HG02623 (cell line): ENCODE data around the gene PROSER2.

Source experiments
- ATAC-seq: cut with Tn5 transposase; IDR thresholded peaks from one replicate; pipeline ENCODE4 v1.9.1; 2021; ENCODE audit warnings: moderate library complexity; ENCODE audit not compliant: unreplicated experiment

Gene PROSER2

GRCh38 chr10:11865561-11865960 is 42.4 kb downstream of the PROSER2 start:
- no peak for ATAC-seq

GRCh38 chr10:11866199-11866925 is 43.2 kb downstream of the PROSER2 start:
- no peak for ATAC-seq

GRCh38 chr10:11869219-11869618 is 46.1 kb downstream of the PROSER2 start:
- no peak for ATAC-seq

- ATAC-seq, result no peak
Observed at GRCh38 chr10:11869743-11870460, 46.7 kb downstream of the PROSER2 start.

GRCh38 chr10:11870461-11870780 is 47.3 kb downstream of the PROSER2 start:
- ATAC-seq, result no peak

GRCh38 chr10:11870900-11871400 is 47.8 kb downstream of the PROSER2 start:
- no peak for ATAC-seq

- no peak for ATAC-seq
Observed at GRCh38 chr10:11871466-11871865, 48.3 kb downstream of the PROSER2 start.

- ATAC-seq, result no peak
Observed at GRCh38 chr10:11874568-11875493, 51.7 kb downstream of the PROSER2 start.

- no peak for ATAC-seq
Observed at GRCh38 chr10:11875494-11876281, 52.5 kb downstream of the PROSER2 start.

GRCh38 chr10:11876324-11876723 is 53.2 kb downstream of the PROSER2 start:
- no peak for ATAC-seq

GRCh38 chr10:11876805-11877590 is 53.8 kb downstream of the PROSER2 start:
- ATAC-seq, result no peak

- ATAC-seq, result no peak
Observed at GRCh38 chr10:11877591-11877905, 54.4 kb downstream of the PROSER2 start.

GRCh38 chr10:11878776-11879175 is 55.6 kb downstream of the PROSER2 start:
- no peak for ATAC-seq

- ATAC-seq, result no peak
Observed at GRCh38 chr10:11879387-11880094, 56.4 kb downstream of the PROSER2 start.

GRCh38 chr10:11880151-11881029 is 57.2 kb downstream of the PROSER2 start:
- ATAC-seq, result no peak

GRCh38 chr10:11881030-11881476 is 57.9 kb downstream of the PROSER2 start:
- no peak for ATAC-seq

GRCh38 chr10:11881477-11882417 is 58.6 kb downstream of the PROSER2 start:
- no peak for ATAC-seq
